GM12865 (cell line): Measurements from ENCODE around the gene TAP2.

Experiments used
- DNase-seq: peaks from one replicate; pipeline ENCODE4 v3.0.0; 2010; ENCODE audit warnings: low read depth
- H3K4me3 ChIP-seq: 2 replicates; pipeline ENCODE4 v1.5.1; 2011; ENCODE audit warnings: mild to moderate bottlenecking, low read depth, low read length, control low read depth
- CTCF ChIP-seq: IDR thresholded peaks from 2 replicates; pipeline ENCODE4 v1.5.1; 2011; ENCODE audit warnings: low read length, control low read depth, low read depth, inconsistent platforms; ENCODE audit not compliant: insufficient read depth; ENCODE audit errors: missing control alignments

The TAP2 gene

DNA sequence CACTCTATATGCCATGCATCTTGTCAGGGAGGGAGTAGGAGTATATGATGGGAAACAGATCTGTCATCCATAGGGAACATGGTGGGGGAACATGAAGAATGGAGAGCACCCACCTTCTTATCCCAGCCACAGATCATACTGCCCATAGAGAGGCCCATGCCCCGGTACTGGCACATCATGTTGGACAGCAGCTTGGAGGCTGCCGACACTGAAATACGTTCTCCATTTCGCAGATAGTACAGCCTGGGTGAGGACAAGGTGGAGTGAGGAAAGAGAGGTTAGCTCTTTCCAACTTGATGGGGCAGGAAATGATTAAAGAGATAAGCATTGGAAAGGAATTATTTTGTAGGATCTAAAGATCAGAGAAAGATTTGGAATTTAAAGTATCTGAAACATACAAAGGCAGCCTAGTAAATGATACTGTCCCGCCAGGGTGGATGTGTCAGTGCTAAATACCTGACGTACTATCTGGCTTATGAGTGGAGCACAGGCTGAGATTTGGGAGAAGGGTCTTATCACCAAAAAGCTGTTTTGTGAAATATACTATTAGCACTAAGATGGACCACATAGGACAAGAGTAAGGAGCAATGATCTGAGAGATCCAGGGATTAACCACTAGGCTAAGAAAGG is 3.6 kb upstream of the TAP2 start:
- H3K4me3 ChIP-seq, result peak overlapping the region; percentile 96
- TF ChIP-seq CTCF, result no peak
- DNase-seq, result no peak

GRCh38 chr6:32840604-32841246 is 2.2 kb upstream of the TAP2 start:
- no peak overlapping the region; the same call in 1 of the 2 replicates for H3K4me3 ChIP-seq
- peak; percentile 81 for DNase-seq
- TF ChIP-seq CTCF, result no peak

- H3K4me3 ChIP-seq, result no peak overlapping the region
- DNase-seq, result no peak
- no peak for TF ChIP-seq CTCF
Measured at GRCh38 chr6:32839356-32839755, 817 bp upstream of the TAP2 start.

DNA sequence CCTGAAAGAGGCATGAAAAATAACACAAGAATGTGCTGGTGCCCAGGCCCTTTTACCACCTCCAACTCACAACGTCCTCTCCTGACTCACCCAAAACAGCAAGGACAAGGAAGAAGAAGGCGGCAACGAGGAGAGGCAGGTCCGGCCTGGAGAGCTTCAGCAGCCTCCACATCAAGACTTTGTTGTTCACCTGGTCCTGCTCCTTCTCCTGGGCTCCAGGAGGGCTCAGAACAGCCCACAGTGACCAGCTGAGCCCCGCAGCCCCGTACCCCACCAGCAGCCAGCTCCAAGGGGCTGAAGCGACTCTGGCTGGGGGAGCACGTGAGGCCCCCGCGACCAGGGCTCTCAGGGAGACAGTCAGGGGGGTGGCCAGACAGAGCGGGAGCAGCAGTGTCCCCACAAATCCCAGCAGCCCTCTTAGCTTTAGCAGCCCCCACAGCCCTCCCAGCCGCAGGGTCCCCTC is 857 bp downstream of the TAP2 start:
- H3K4me3 ChIP-seq, result peak overlapping the region; percentile 62
- TF ChIP-seq CTCF, result no peak
- no peak for DNase-seq

GRCh38 chr6:32836873-32837272 is 1.7 kb downstream of the TAP2 start:
- H3K4me3 ChIP-seq, result peak overlapping the region; percentile 62
- TF ChIP-seq CTCF, result no peak
- DNase-seq, result no peak

DNA sequence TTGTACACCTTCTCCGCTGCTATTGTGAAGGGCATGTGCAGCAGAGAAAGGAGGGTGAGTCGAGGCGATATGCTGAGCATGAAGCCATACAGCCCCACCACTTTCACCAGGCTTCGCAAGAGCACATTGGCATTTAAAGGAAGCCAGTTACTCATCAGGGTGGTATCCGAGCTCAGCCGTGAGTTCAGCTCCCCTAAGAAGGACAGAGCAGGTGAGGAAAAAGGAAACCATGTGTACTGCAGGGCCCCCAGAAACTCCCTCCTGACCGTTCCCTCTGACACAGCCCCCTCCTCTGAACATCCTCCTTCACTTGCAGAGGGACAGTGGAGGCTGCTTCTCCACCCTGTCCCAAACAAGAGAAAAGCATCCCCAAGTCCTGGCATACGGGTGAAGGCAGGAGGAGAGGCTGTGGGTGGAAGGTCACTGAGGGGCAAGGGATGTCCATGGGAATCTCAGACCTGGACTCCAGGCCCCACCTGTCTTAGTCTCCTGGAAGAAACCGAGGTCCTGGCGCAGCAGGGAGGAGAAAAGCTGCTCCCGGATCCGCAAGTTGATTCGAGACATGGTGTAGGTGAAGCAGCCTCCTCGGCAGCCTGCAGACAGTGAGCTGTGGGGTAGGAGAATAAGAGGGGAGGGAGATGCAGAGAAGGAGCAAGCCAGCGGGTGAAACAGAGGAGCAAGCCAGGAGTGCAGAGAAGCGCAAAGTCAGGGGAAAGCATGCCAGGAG is 3.2 kb downstream of the TAP2 start:
- no peak for TF ChIP-seq CTCF
- no peak overlapping the region for H3K4me3 ChIP-seq
- DNase-seq, result no peak
